Stimulated activated CD8-positive, alpha-beta memory T cell treated with anti-CD3 and anti-CD28 coated beads, Interleukin-2, amount 100 ng/mL, for 48 hours (primary cell): ENCODE measurements around the gene MOV10.
"Not testable (repeated sequence)": the region's sequence is repeated elsewhere in the genome, so short reads cannot be mapped to it uniquely, and the experiment has no call there.

Experiments
- DNase-seq, 2 donors: peaks; one replicate each; pipeline ENCODE4 v3.0.0-alpha.2; 2020; ENCODE audit warnings: low read depth in 2 of 2

The MOV10 gene

GRCh38 chr1:112713466-112714312 lies 39.2 kb downstream of the MOV10 start:
- no peak for DNase-seq

DNA sequence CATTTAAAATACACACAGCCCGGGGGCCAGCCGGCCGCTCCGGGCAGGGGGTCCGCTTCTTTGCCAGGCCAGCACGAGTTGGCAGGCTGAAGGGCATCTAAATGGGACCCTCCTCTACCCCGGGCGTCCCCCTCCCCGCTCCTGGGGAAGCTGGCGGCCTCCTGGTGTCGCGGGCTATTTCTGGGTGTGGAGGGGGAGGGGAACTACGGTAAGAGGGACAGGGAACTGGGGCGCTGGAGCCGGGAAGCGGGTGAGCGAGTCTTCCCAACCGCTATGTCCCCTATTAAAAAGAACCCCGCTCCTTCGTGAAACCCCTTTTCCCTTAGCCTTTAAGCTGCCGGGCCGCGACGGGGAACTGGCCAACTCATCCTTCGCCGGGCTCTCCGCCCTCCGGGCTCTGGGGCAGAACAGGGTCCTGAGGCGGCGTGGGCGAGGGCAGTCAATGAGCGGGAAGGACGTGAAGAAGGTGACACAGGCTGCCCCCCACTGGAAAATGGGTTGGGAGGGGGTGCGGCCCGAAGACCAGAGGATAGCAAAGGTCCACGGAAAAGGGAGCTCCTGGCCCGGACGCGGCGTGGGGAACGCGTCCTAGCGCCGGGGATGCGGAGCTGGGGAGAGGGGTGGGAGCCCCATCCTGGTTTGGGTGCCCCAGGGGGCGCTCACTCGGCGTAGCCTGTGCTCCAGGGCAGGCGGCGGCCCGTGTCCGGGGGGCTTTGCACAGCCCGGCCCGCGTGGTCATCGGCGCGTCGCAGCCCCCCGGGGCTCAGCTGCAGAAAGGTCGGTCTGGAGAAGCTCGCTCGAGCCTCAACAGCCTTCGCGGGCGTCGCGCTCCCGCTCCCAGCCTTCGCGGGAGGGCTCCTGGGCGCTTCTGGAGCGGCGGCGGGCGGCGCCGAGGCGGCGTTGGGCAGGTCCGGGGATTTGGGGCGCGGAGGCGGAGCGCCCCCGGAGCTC lies 40.1 kb downstream of the MOV10 start:
- no peak for DNase-seq

GRCh38 chr1:112715264-112716053 lies 41.0 kb downstream of the MOV10 start, which contains the start of gene PPM1J:
PPM1J (minus strand) TSS chr1:112715332; CDS start chr1:112715301, 31 bp downstream.
- DNase-seq = peak; percentile 94 to 98

- DNase-seq = peak; percentile 64 to 71
Measured at GRCh38 chr1:112716133-112716720, 41.8 kb downstream of the MOV10 start.

DNA sequence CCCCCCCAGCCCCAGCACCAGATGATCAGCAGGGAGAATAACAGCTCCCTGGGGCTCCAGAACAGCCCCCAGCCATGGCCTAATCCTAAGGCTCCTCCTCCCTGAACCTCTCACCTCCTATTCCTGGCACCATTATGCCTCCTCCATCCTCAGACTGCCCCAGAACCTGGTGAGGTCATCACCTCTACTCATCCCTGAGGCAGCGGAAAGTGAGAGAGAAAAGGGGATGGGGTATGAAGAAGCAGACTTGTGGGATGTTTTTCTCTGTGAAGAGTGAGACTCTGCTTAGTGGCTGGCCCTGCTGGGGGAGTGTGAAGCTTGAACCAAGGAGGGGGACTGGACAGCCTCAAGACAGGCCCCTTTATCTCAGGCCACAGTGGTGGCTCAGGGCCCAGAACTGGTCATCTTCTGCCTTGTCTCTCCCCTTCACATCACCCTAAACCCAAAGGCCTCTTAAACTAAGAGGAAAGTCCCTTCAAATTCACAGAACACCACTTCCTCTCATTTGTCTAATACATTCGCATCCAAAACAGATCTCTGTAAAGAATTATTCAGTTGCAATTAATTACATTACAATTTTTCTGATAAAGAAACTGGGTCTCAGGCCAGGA lies 42.9 kb downstream of the MOV10 start:
- no peak for DNase-seq

DNA sequence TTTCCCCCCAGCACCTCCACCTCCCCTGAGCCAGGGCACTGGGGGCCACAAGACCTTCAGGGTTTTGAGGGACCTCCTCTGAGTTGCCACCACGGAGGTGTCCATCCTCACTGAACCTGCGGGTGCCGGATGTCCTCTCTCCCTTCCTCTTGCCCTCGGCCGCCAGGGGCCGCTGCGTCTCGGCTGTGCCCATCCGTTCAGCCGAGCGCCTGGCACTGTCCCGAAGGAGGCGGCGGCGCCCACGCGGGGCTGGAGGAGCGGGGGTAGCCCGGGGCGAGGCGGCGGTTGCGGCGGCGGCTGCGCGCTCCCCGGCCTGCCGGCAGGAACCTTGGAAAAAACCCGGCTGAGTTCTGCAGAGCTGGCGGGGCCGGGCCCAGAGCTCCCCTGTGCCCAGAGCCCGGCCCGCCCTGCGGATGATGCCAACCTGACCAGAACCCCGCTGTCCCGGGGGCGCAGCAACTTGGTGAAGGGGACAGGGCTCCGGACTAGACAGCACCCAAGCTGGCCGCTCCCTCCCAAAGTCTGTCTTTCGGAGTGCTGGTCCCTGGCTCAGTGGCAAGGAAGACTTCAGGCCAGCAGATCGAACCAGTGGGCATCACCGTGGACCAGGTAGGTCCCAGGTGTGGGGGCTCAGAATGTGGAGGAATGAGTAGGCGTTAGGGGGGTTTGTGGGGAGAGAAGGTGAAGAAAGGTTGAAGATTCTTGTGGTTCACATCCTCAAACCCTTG lies 44.4 kb downstream of the MOV10 start:
- peak; percentile 67 to 68 for DNase-seq

- DNase-seq = no peak
Measured at GRCh38 chr1:112719706-112720105, 45.2 kb downstream of the MOV10 start.

DNA sequence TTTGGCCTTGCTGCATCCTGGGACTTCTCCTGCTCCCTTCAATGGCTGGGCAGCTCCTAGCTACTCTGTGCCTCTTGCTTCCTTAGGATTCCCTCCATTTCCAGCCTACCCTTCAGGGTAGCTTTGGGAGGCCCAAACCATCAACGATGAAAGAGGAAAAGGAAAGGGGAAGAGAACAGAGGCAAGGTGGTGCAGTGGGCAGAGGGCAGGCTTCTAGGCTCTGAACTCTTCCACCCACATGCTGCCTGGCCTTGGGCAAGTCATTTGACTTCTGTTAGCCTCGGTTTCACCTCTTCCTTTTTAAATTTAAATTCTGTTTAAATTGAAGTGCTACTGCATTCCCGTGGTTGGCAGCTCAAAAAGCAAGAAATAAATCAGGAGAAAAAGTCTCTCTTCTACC lies 46.3 kb downstream of the MOV10 start:
- no peak for DNase-seq

DNA sequence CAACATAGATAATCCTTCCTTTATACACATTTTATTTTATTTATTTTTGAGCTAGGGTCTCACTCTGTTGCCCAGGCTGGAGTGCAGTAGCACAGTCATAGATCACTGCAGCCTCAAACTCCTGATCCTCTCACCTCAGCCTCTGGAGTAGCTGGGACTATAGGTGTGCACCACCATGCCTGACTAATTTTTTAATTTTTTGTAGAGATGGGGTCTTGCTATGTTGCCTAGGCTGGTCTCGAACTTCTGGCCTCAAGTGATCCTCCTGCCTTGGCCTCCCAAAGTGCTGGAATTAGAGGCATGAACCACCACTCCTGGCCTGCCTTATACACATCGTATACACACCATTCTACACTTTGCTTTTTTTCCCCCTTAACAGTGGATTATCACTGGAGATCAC lies 46.8 kb downstream of the MOV10 start:
- not testable (repeated sequence) for DNase-seq

- no peak for DNase-seq
Measured at GRCh38 chr1:112721966-112722524, 47.6 kb downstream of the MOV10 start.

- no peak for DNase-seq
Measured at GRCh38 chr1:112722601-112723510, 48.4 kb downstream of the MOV10 start.

GRCh38 chr1:112723511-112723839 lies 49.0 kb downstream of the MOV10 start:
- no peak for DNase-seq

- not testable (repeated sequence) for DNase-seq
Measured at GRCh38 chr1:112724240-112724639, 49.8 kb downstream of the MOV10 start.

DNA sequence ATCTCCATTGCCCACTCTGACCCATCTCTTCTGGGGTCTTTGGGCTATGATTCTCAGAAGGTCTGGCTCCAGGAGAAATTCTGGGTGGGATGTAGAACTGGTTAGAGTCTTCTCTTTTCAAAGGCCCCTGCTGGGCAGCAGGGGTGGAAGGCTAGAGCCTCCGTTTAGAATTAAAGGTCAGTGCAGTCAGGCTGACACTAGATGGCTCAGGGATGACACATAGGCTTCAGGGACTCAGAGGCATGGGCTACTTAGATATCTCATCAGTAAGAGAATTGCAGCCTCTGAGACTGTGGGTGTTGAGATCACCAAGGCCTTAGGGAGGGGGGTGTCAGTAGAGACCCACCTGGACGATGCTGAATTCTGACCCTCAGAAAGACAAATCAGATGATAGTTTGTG lies 53.3 kb downstream of the MOV10 start:
- DNase-seq = no peak

GRCh38 chr1:112728306-112728971 lies 54.0 kb downstream of the MOV10 start:
- DNase-seq = not testable (repeated sequence)

- DNase-seq = not testable (repeated sequence)
Measured at GRCh38 chr1:112729011-112729410, 54.6 kb downstream of the MOV10 start.

DNA sequence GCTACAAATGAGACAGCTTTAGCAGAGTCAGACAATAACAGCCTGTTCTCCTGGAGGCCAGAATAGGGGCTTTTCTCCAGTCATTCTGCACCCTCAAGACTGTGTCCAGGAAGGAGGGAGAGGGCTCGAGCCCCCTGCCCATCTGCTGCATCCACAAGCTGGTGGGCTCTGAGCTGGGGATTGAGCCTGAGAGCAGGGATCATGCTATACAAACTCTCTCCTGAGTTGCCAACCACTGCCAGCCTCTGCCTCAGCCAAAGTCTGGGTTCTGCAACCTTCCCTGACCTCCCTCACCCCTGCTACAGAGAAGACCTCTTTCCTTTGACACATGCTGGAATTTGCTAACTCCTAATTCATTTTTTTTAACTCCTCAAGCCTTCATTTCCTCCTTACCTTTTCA lies 55.5 kb downstream of the MOV10 start:
- DNase-seq = no peak

DNA sequence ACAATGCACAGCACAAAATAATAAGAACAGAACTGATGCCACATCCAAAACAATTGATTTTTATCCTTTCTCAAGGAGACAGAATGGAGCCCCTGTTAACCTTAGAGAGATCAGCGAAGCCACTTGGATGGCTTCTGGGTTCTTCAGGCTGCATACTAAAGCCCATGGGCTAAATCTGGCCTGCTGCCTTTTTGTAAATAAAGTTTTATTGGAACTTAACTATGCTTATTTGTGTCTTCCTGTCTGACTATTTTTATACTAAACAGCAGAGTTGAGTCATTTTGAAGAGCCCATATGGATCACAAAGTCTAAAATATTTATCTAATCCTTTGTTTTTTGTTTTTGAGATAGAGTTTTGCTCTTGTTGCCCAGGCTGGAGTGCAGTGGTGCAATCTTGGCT lies 57.0 kb downstream of the MOV10 start:
- no peak for DNase-seq
